AG04450 (cell line): ENCODE data around the gene PNPT1. TPM values are rescaled to one million over a fixed set of nuclear protein-coding genes. Genes with fewer than 3 reads are reported as not detected.

Experiments used
- CTCF ChIA-PET: fragments of 300-600, 350-600 bp; formaldehyde crosslinking; extraction: SDS; loops from one replicate; lab custom pipeline; 2022; ENCODE audit warnings: antibody characterized with exemption, inconsistent platforms; lab: Charles Lee
- POLR2A ChIA-PET: fragments of 350-600 bp; formaldehyde crosslinking; extraction: SDS; loops from one replicate; lab custom pipeline; 2021; ENCODE audit warnings: antibody characterized with exemption, inconsistent platforms; lab: Yijun Ruan, JAX
- DNase-seq: peaks from one replicate; pipeline ENCODE4 v3.0.0-alpha.2; 2011; ENCODE audit warnings: low read depth, low spot score
- H3K27ac ChIP-seq: one replicate; pipeline ENCODE4 v1.5.1; 2012; ENCODE audit warnings: low read depth, low read length, control low read depth
- H3K27me3 ChIP-seq: one replicate; pipeline ENCODE4 v1.6.0; 2012; ENCODE audit warnings: low read length; ENCODE audit not compliant: control insufficient read depth, insufficient read depth
- H3K4me3 ChIP-seq: 2 replicates; pipeline ENCODE4 v1.5.1; 2011; ENCODE audit warnings: mild to moderate bottlenecking, low read depth, low read length, control low read depth
- H3K9me3 ChIP-seq: 2 replicates; pipeline ENCODE4 v1.5.1; 2012; ENCODE audit warnings: low read length; ENCODE audit not compliant: control insufficient read depth, insufficient read depth
- CTCF ChIP-seq: IDR thresholded peaks from 2 replicates; pipeline ENCODE4 v1.5.1; 2011; ENCODE audit warnings: low read depth, low read length, control low read depth, inconsistent platforms
- polyA plus RNA-seq: library from polyadenylated mRNA; depleted of rRNA; stranded (reverse); fragments of >200 nt; gene quantifications from 2 replicates; pipeline ENCODE4 v1.2.3, GENCODE V29; 2011

The PNPT1 gene
- polyA plus RNA-seq, 1 experiment: 15.9 TPM

GRCh38 chr2:55668956-55669355 lies 24.7 kb downstream of the PNPT1 start:
- CTCF ChIA-PET: no interaction called here
- DNase-seq: no peak
- POLR2A ChIA-PET: no interaction called here
- no peak overlapping the region for H3K27ac ChIP-seq
- no peak for TF ChIP-seq CTCF
- no peaks in the 10 kb centered on the region for H3K27me3 ChIP-seq
- no peak overlapping the region for H3K4me3 ChIP-seq
- no peaks in the 10 kb centered on the region for H3K9me3 ChIP-seq

- H3K9me3 ChIP-seq: no peaks in the 10 kb centered on the region; the same call in 1 of the 2 replicates
- no peak for TF ChIP-seq CTCF
- H3K27ac ChIP-seq: no peak overlapping the region
- no peak overlapping the region for H3K4me3 ChIP-seq
- CTCF ChIA-PET: no interaction called here
- no peaks in the 10 kb centered on the region for H3K27me3 ChIP-seq
- DNase-seq: no peak
- POLR2A ChIA-PET: no interaction called here
Observed at GRCh38 chr2:55653255-55653654, 40.4 kb downstream of the PNPT1 start.

GRCh38 chr2:55649211-55649610 lies 44.4 kb downstream of the PNPT1 start:
- Histone ChIP-seq H3K27me3 (no peaks in the 10 kb centered on the region), H3K9me3 (no peaks in the 10 kb centered on the region; the same call in 1 of the 2 replicates), H3K4me3 (no peak overlapping the region), H3K27ac (no peak overlapping the region)
- TF ChIP-seq CTCF: no peak
- no peak for DNase-seq
- ChIA-PET CTCF (no interaction called here), POLR2A (no interaction called here)

- CTCF ChIA-PET: no interaction called here
- no peak for DNase-seq
Observed at GRCh38 chr2:55636831-55637230, 56.8 kb downstream of the PNPT1 start.

GRCh38 chr2:55628931-55629330 lies 64.7 kb downstream of the PNPT1 start:
- DNase-seq: no peak
- no peak overlapping the region for H3K27ac ChIP-seq
- H3K27me3 ChIP-seq: no peaks in the 10 kb centered on the region
- no peak overlapping the region for H3K4me3 ChIP-seq
- no peak for TF ChIP-seq CTCF
- ChIA-PET CTCF (no interaction called here), POLR2A (no interaction called here)
- H3K9me3 ChIP-seq: no peaks in the 10 kb centered on the region

More at GRCh38 chr2:55636831-55637230, 56.8 kb downstream of the PNPT1 start:
- no peak overlapping the region for H3K4me3 ChIP-seq
- no peaks in the 10 kb centered on the region for H3K27me3 ChIP-seq
- POLR2A ChIA-PET: interaction anchor here (0.6 kb wide), 1 partner anchor 579 kb away, joined by 3 read pairs; no protein-coding TSS in a partner anchor
- TF ChIP-seq CTCF: no peak
- no peak overlapping the region for H3K27ac ChIP-seq
- H3K9me3 ChIP-seq: no peaks in the 10 kb centered on the region
